Urinary bladder (tissue), 4 donors: ENCODE results near the gene EIF2AK3. TPM values are rescaled to one million over a fixed set of nuclear protein-coding genes. Genes with fewer than 3 reads are reported as not detected.
"Not testable (repeated sequence)": the region's sequence is repeated elsewhere in the genome, so short reads cannot be mapped to it uniquely, and the experiment has no call there.

ENCODE experiments used
- DNase-seq: peaks from one replicate; pipeline ENCODE4 v3.0.0-alpha.2; 2015; ENCODE audit errors: extremely low spot score
- H3K27ac ChIP-seq: one replicate; pipeline ENCODE4 v1.5.1; 2013; ENCODE audit warnings: low read depth, mild to moderate bottlenecking, moderate library complexity
- H3K36me3 ChIP-seq: one replicate; pipeline ENCODE4 v1.6.1; 2013; ENCODE audit warnings: mild to moderate bottlenecking, moderate library complexity; ENCODE audit not compliant: insufficient read depth
- H3K4me1 ChIP-seq: one replicate; pipeline ENCODE4 v1.6.1; 2013; ENCODE audit warnings: mild to moderate bottlenecking, moderate library complexity; ENCODE audit not compliant: insufficient read depth
- H3K4me3 ChIP-seq: one replicate; pipeline ENCODE4 v1.5.1; 2013; ENCODE audit warnings: low read depth, low read length
- WGBS: extraction: QIAGEN DNeasy Blood & Tissue Kit; methylation state at CpG from one replicate; pipeline ENCODE4 v1.1.7; 2013; 5-methylcytosine and 5-hydroxymethylcytosine counted together
- polyA plus RNA-seq: library from polyadenylated mRNA; stranded (reverse); fragments of 200-250 nt; gene quantifications from one replicate; pipeline ENCODE4 v1.2.3, GENCODE V29; 2013
- total RNA-seq: library from RNA; depleted of rRNA; stranded (reverse); fragments of >200 nt; gene quantifications from one replicate; pipeline ENCODE4 v1.2.3, GENCODE V29; 2014
- donor health status: healthy with polysubstance abuse.
- donor health status: healthy.

Gene EIF2AK3
- total and polyA plus RNA-seq, 2 donors, result 12.5 to 64.5 TPM

- Histone ChIP-seq H3K4me1 (no peaks in the 10 kb centered on the region), H3K4me3 (no peak overlapping the region), H3K27ac (no peak overlapping the region), H3K36me3 (peaks cover 2% of the 10 kb centered on the region)
- no peak for DNase-seq
- 90% methylated on average over 3 of the region's 3 CpGs for WGBS
Measured at GRCh38 chr2:88568179-88568578, 59.1 kb downstream of the EIF2AK3 start.

GRCh38 chr2:88564402-88564801, 62.9 kb downstream of the EIF2AK3 start:
- Histone ChIP-seq H3K27ac (no peak overlapping the region), H3K36me3 (peaks cover 2% of the 10 kb centered on the region), H3K4me1 (no peaks in the 10 kb centered on the region), H3K4me3 (no peak overlapping the region)
- DNase-seq, result no peak
- WGBS, result 93% methylated on average over 2 of the region's 2 CpGs

DNA sequence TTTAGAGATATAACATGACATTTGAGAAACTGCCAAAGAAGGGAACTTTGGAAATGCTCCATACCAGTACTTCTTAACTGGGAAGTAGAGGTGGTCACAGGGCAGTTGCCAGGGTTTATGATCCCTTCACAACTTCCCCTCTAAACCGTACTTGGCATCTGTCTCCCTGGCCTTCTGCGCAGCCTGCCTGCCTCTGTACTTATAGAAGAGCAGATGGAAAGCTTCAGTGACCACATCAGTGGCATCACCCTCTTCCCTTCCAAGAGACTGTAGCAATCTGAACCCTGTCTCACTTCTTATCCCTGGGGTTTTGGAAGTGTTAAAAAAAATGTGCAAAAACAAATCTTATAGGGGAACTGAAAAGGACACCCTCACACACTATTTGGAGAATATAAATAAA, 64.1 kb downstream of the EIF2AK3 start:
- no peaks in the 10 kb centered on the region for H3K4me1 ChIP-seq
- no peak for DNase-seq
- 43% methylated on average over 2 of the region's 2 CpGs for WGBS
- H3K36me3 ChIP-seq, result no peaks in the 10 kb centered on the region
- no peak overlapping the region for H3K4me3 ChIP-seq
- no peak overlapping the region for H3K27ac ChIP-seq

DNA sequence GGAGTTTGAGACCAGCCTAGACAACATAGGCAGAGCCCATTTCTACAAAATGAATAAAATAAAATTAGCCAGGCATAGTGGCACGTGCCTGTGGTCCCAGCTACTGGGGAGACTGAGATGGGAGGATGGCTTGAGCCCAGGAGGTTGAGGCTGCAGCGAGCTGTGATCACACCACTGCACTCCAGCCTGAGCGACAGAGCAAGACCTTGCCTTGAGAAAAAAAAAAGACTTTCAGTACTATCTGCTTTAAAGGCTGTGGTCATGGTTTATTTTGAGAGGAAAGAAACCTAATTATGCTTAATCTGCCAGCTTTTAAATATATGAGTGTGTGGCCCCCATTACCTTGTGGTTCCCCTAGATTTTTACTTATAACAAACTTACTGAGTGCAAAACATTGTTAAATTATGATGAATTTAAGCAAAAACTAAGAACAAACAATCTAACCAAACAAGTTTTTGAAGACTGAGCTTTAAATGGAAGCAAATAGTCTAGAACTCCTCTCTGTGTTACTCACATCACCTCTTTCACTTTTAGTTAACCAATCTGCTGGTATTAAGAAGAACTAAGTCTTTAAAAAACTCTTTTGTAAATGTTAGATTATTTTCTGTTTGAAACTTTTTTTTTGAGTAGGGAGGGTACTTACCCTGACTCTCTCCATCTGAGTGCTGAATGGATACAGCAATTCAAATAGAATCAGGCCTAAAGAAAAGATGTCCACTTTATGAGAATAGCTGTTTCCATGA, 65.4 kb downstream of the EIF2AK3 start:
- 94% methylated on average over 3 of the region's 3 CpGs for WGBS
- DNase-seq, result no peak
- no peak overlapping the region for H3K27ac ChIP-seq
- peaks cover 2% of the 10 kb centered on the region for H3K36me3 ChIP-seq
- H3K4me3 ChIP-seq, result no peak overlapping the region
- no peaks in the 10 kb centered on the region for H3K4me1 ChIP-seq

DNA sequence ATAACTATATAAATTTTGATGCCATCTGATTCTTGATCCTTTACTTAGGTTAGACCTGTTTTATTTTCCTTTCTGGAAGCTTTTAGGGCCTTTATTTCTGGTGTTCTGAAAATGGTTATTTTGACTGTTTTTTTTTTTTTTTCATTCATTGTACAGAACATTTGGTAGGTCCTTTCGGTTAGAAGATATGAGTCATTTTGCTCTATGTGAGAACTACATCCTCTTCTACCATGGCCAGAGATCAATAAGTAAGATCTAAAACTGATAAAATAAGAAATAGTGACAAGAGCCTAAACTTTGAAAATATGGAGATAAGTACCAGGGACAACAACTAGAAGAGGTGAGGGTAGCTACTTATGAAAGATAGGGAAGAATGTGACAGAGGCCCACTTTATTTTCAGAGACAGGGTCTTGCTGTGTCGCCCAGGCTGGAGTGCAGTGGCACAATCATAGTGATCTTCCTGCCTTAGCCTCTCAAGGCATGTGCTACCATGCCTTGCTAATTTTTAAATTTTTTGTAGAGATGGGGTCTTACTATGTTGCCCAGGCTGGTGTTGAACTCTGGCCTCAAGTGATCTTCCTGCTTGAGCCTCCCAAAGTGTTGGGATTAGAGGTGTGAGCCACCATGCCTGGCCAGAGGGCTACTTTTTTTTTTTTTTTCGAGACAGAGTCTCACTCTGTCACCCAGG, 66.5 kb downstream of the EIF2AK3 start:
- Histone ChIP-seq H3K36me3 (peaks cover 2% of the 10 kb centered on the region), H3K4me1 (no peaks in the 10 kb centered on the region), H3K4me3 (no peak overlapping the region), H3K27ac (no peak overlapping the region)
- WGBS, result 94% methylated on average over 3 of the region's 3 CpGs
- no peak for DNase-seq

DNA sequence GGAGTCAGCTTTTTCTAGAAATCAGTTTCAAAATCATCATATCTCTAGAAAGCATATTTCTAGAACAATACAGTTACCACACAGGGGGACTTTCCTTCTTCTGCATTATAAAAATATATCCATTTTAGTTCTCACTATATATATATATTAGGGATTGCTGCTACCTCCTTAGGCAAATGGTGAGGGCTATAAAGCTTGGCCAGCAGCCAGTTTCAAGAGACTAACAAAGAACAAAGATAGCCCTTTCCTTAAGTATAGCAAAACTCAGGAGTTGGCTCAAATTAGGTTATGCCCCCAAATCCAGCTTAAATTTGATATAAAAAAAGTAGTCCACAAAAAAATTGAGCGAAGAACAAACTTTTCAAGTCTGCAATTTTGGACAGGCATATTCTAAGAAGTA, 70.0 kb downstream of the EIF2AK3 start:
- WGBS, result 99% methylated on average over 1 of the region's 1 CpG
- no peak for DNase-seq
- Histone ChIP-seq H3K4me1 (no peaks in the 10 kb centered on the region), H3K36me3 (peaks cover 2% of the 10 kb centered on the region), H3K27ac (no peak overlapping the region), H3K4me3 (no peak overlapping the region)

- DNase-seq, result no peak
- no peaks in the 10 kb centered on the region for H3K4me1 ChIP-seq
- no peak overlapping the region for H3K27ac ChIP-seq
- no peak overlapping the region for H3K4me3 ChIP-seq
- WGBS, result 78% methylated on average over 7 of the region's 7 CpGs
- H3K36me3 ChIP-seq, result peaks cover 2% of the 10 kb centered on the region
Measured at GRCh38 chr2:88556026-88556425, 71.2 kb downstream of the EIF2AK3 start.

- H3K36me3 ChIP-seq, result peaks cover 2% of the 10 kb centered on the region
- H3K4me3 ChIP-seq, result no peak overlapping the region
- DNase-seq, result no peak
- no peak overlapping the region for H3K27ac ChIP-seq
- H3K4me1 ChIP-seq, result no peaks in the 10 kb centered on the region
- WGBS, result 86% methylated on average over 5 of the region's 5 CpGs
Measured at GRCh38 chr2:88554189-88554588, 73.1 kb downstream of the EIF2AK3 start.

DNA sequence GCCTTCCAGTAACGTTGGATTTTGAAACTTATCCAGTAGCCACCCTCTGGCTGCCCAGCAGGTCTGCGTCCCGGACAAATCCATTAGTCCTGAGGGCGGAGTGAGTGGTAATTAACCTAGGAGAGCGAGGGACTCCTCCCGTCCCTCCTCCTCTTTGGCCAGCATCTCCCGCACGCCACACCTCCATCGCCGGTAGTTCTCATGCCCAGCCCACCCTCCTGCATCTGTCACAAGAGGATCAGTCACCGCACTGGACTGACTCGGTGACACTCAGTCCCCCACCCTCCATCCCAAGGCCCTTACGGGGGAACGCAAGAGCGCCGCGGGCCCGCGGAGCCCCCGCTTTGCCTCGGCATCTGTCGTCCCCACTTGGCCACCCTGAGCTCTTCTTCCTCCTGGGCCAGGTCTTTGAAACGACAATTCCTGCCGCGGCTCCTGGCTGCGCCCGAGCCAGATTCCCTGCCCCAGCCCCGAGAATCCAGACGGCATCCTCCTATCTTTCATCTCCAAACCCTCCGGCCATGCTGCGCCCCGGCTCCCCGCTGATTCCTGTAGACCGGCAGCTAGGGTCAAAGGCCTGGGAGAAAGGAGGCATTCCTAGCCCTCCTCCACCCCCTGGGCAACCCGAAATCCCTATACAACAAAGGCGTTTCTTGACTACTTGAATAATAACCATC, 77.5 kb downstream of the EIF2AK3 start:
- Histone ChIP-seq H3K4me3 (no peak overlapping the region), H3K27ac (no peak overlapping the region), H3K36me3 (no peaks in the 10 kb centered on the region), H3K4me1 (no peaks in the 10 kb centered on the region)
- 9% methylated on average over 36 of the region's 36 CpGs for WGBS
- DNase-seq, result no peak

DNA sequence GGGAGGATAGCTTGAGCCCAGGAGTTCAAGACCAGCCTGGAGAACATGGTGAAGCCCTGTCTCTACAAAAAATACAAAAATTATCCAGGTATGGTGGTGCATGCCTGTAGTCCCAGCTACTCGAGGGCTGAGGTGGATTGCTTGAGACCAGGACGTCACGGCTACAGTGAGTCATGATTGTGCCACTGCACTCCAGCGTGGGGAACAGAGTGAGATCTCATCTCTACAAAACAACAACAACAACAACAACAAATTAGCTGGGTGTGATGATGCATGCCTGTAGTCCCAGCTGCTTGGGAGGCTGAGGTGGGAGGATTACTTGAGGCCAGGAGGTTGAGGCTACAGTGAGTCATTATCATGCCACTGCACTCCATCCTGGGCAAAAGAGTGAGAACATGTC, 81.0 kb downstream of the EIF2AK3 start:
- not testable (repeated sequence) for H3K4me3 ChIP-seq, H3K4me1 ChIP-seq, DNase-seq, H3K27ac ChIP-seq, H3K36me3 ChIP-seq
- 85% methylated on average over 4 of the region's 4 CpGs for WGBS

GRCh38 chr2:88545118-88545517, 82.1 kb downstream of the EIF2AK3 start:
- Histone ChIP-seq H3K36me3 (no peaks in the 10 kb centered on the region), H3K4me1 (no peaks in the 10 kb centered on the region), H3K27ac (no peak overlapping the region), H3K4me3 (no peak overlapping the region)
- 77% methylated on average over 5 of the region's 5 CpGs for WGBS
- DNase-seq, result no peak

- Histone ChIP-seq H3K4me1 (no peaks in the 10 kb centered on the region), H3K4me3 (no peak overlapping the region), H3K36me3 (no peaks in the 10 kb centered on the region), H3K27ac (no peak overlapping the region)
- WGBS, result 74% methylated on average over 6 of the region's 6 CpGs
- no peak for DNase-seq
Measured at GRCh38 chr2:88543541-88544057, 83.7 kb downstream of the EIF2AK3 start.

- whole genome bisulfite sequencing, result 82% methylated on average over 6 of the region's 6 CpGs
- no peak for DNase-seq
- no peak overlapping the region for H3K27ac ChIP-seq
Measured at GRCh38 chr2:88542668-88543067, 84.6 kb downstream of the EIF2AK3 start.

DNA sequence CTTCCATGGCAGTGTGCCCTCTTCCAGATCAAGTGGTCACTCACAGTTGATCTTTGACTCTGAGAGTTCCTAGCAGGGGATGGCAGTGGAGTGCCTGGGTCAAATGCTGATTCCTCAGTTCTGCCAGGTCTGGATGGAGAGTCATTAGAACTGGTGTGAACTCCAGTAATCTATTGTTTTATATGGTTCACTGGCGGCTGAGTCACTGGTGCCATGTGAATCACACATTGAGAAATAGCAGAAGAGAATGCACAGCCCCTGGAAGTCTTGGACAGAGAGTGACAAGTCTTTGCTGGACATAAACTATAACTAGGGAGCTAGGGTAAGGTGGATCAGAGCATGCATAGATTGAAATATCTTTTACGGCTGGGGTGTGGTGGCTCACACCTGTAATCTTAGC, 86.9 kb downstream of the EIF2AK3 start:
- H3K4me3 ChIP-seq, result no peak overlapping the region
- WGBS, result 41% methylated on average over 2 of the region's 2 CpGs
- H3K27ac ChIP-seq, result no peak overlapping the region
- H3K4me1 ChIP-seq, result no peaks in the 10 kb centered on the region
- no peaks in the 10 kb centered on the region for H3K36me3 ChIP-seq
- DNase-seq, result no peak

More at GRCh38 chr2:88542668-88543067, 84.6 kb downstream of the EIF2AK3 start:
- no peak overlapping the region for H3K4me3 ChIP-seq
- H3K36me3 ChIP-seq, result no peaks in the 10 kb centered on the region
- no peaks in the 10 kb centered on the region for H3K4me1 ChIP-seq
